Islet precursor cell (in vitro differentiated cells): Measurements from ENCODE around the gene RAB3B.

Source experiments
- DNase-seq: peaks from one replicate; pipeline ENCODE4 v3.0.0-alpha.2; 2018

RAB3B gene

GRCh38 chr1:51867479-51868232 lies 122.8 kb downstream of the RAB3B start:
- DNase-seq = no peak

- DNase-seq = no peak
These were observed 127.1 kb downstream of the RAB3B start for GRCh38 chr1:51863384-51863783.

GRCh38 chr1:51861669-51862068 lies 128.8 kb downstream of the RAB3B start:
- no peak for DNase-seq

- no peak for DNase-seq
These were observed 130.8 kb downstream of the RAB3B start for GRCh38 chr1:51859735-51860134.

- DNase-seq = no peak
These were observed 131.2 kb downstream of the RAB3B start for GRCh38 chr1:51859333-51859732.

GRCh38 chr1:51858892-51859291 lies 131.6 kb downstream of the RAB3B start:
- DNase-seq = no peak
